ENCODE data around the gene SCMH1. TPM values are rescaled to one million over a fixed set of nuclear protein-coding genes. Genes with fewer than 3 reads are reported as not detected.

Gene SCMH1
- total RNA-seq, 1 experiment from 2014 or later: 16.5 TPM

DNA sequence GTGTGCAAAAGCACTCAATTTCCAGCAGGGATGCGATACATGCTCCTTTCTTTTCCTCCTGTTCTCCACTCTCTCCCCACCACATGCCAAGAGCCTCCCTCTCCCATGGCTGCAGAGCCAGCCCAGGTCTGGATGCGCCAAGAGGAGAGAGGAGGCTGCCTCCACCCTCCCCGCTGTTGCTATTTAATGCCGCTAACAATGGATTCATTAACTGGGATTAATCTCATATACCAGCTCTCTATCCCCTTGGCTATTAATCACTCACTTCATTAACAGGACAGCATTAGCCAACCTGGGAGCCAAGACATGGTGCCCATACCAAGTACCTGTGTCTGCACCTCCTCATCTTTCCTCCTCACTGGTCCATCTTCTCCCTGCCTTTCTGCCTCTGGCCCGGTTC, 49.1 kb upstream of the SCMH1 start:
- H3K27me3 Mint-ChIP-seq (ENCODE audit: low read depth): peaks cover 68% of the 10 kb centered on the region

More for the DNA sequence above, 49.1 kb upstream of the SCMH1 start:
- Histone ChIP-seq H3K23me2 (ENCODE audit: insufficient read length, low read depth, low read length, poor library complexity, severe bottlenecking) (no peaks in the 10 kb centered on the region), H4K5ac (ENCODE audit: insufficient read length, low read depth, low read length) (no peak overlapping the region), H3K4me1 (ENCODE audit: insufficient read depth, low read length) (no peaks in the 10 kb centered on the region; the same call in 1 of the 2 replicates), H2BK5ac (ENCODE audit: insufficient read length, low read length) (no peak overlapping the region), H3K79me1 (ENCODE audit: insufficient read depth, low read depth, low read length, poor library complexity, severe bottlenecking) (no peaks in the 10 kb centered on the region), H2BK15ac (ENCODE audit: low read depth, low read length) (no peak overlapping the region), H3K9me3 (ENCODE audit: control insufficient read depth, low read depth, low read length) (no peaks in the 10 kb centered on the region), H2AFZ (ENCODE audit: low read length) (no peak overlapping the region), H4K91ac (ENCODE audit: insufficient read length, low read depth, low read length) (no peak overlapping the region), H3T11ph (ENCODE audit: low read length) (no peak overlapping the region), H4K20me1 (ENCODE audit: control insufficient read depth, insufficient read depth, insufficient read length) (no peaks in the 10 kb centered on the region), H3K18ac (ENCODE audit: insufficient read length, low read depth, low read length) (no peak overlapping the region), H3K4me2 (ENCODE audit: insufficient read depth, insufficient read length, low read length) (no peak overlapping the region), H3K23ac (ENCODE audit: insufficient read length, low read depth, low read length) (no peak overlapping the region), H3K14ac (ENCODE audit: insufficient read depth, low read length) (no peak overlapping the region), H3K27ac (ENCODE audit: insufficient read length, low read depth, low read length) (no peak overlapping the region), H3K56ac (ENCODE audit: insufficient read length, low read depth, low read length) (no peak overlapping the region), H3K9ac (ENCODE audit: extremely low read depth, insufficient read length, low read length) (no peak overlapping the region), H2AK5ac (ENCODE audit: insufficient read length, low read length) (no peak overlapping the region), H2BK120ac (ENCODE audit: low read depth, low read length, poor library complexity, severe bottlenecking) (no peak overlapping the region), H4K8ac (replicated peaks; ENCODE audit: insufficient read length, low read depth, low read length) (no peak overlapping the region), H3K4ac (ENCODE audit: low read depth, low read length) (no peak overlapping the region), H2BK12ac (ENCODE audit: insufficient read length, low read depth, low read length) (no peak overlapping the region), H3K79me2 (ENCODE audit: insufficient read depth, low read length) (no peaks in the 10 kb centered on the region), H3K27me3 (ENCODE audit: insufficient read depth, low read length) (no peaks in the 10 kb centered on the region; the same call in 1 of the 2 replicates), H2BK20ac (ENCODE audit: low read depth, low read length, poor library complexity, severe bottlenecking) (no peak overlapping the region)
- Mint-ChIP-seq H3K9me3 (no peaks in the 10 kb centered on the region), H3K4me3 (no peak overlapping the region), H3K4me1 (peaks cover 11 to 12% of the 10 kb centered on the region in 2 experiments), H3K36me3 (ENCODE audit: insufficient read depth in 1 of 3, low read depth in 3 of 3) (no peaks in the 10 kb centered on the region), H3K27ac (no peak overlapping the region; a peak in 1 of 7 replicates)
- DNase-seq: peak; percentile 16
- no peak for TF ChIP-seq CTCF (conservative IDR thresholded peaks at IDR 0.05)
- no CpG with 5 or more reads among the region's 5 CpGs for WGBS (ENCODE audit: extremely low coverage, insufficient read length, low lambda C conversion rate)

Measured in H9 (cell line).